CD4-positive, alpha-beta T cell treated with Interferon alpha-2 for 1 hour (primary cell): ENCODE data around the gene ELMO1.

Source experiments
- DNase-seq, 2 donors: peaks; one replicate each; pipeline ENCODE4 v3.0.0-alpha.2; 2020 to 2022

ELMO1 gene

DNA sequence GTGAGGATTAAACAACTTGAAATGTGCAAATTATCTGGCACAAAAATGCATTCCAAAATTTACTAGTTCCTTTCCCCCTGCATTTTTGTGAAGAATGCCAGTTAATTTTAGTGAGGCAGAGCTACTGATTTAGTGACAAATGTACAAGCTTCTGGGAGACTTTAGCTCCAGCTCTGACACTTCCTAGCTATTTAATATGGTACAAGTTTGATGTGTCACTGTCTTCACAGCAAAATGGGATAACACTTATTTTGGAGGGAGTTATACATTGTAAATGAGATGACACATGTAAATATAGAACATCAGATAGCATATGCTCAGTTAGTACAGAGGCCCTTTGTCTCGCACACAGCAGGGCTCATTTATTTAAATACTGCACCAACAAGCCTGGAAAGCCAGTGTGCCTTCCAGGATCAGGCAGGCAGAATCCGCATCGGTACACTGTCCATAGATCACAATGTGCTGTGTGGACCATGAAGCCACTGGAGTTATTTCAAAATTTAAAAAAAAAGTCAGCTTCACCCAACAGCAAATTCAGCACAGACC lies 48.7 kb downstream of the ELMO1 start:
- no peak for DNase-seq

DNA sequence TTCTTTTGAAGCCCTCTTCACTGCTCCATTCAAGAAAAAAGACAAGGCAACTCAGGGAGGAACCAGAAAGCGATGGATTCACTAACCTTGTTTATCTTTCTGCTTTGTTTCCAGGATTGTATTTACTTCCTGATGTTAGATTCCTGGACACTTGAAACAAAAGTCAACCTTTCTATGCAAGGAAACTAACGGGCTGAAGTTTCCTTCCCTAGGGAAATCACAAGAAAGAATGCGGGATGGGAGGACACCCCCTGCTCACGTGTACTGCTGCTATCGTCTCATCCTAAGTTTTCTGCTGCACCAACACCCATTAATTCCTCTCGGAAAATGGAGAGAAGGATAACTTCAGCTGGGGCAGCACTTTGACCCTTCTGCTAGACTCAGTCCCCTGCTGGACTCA lies 50.3 kb downstream of the ELMO1 start:
- no peak for DNase-seq

- no peak for DNase-seq
These were observed 52.9 kb downstream of the ELMO1 start for GRCh38 chr7:37395618-37396259.

GRCh38 chr7:37394158-37394557 lies 54.5 kb downstream of the ELMO1 start:
- DNase-seq: no peak

GRCh38 chr7:37393476-37393875 lies 55.2 kb downstream of the ELMO1 start:
- DNase-seq: no peak

DNA sequence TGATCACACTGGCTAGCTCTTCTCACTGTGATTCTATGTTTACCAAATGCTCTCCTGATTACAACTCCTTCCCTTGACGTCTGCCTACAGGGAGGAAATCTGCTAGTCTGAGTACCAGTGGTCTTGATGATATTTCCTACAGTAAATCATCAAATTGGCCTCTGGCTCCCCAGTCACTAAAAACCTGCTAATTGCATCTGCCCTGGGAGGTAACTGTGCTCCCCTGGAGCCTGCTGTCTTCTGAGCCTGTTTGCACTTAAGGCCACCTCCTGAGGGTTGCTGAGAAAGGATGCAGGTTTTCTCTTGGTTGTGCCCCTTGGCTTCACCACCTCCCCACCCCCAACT lies 56.0 kb downstream of the ELMO1 start:
- no peak for DNase-seq

DNA sequence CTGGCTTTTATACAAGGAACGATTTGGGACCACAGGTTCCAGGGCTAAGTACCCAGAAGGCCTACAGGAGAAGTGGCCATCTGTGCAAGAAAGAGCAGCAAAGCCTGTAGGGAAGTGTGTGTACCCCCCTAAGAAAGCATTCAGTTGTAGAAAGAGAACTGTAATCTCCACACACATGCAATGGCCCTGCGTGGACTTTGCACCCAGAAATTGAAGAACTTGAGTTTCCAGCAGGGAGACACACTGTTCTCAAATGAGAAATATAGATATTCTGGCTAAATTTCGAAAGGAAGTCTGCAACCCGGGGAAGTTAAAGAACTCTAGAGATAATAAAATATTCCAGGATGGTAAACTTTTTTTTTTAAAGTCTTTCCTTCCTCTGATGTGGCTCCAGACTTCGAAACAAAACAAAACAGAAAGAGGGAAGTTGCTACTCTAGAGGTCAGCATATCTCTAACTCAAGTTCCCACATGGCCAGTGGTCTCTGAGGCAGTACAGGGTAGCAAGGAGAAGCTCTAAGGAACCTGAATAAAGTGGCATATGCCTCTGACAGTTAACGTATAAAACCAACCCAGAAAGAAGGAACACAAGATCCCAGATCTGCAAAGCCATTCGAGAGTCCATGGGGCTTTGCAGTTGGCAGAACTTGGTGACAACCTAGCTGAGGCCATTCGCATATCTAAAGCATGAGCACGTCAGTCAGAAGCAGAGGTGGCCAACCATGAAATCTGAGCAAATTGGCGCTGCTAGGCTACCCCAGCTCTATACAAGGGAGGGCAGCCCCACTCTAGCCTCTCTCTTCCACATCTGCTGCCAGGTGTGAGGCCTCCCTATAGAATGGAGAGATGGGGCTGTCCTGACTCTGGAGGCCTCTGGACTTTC lies 56.6 kb downstream of the ELMO1 start:
- DNase-seq: no peak

- no peak for DNase-seq
These were observed 58.5 kb downstream of the ELMO1 start for GRCh38 chr7:37390114-37390513.

- no peak for DNase-seq
These were observed 59.9 kb downstream of the ELMO1 start for GRCh38 chr7:37388811-37389210.

DNA sequence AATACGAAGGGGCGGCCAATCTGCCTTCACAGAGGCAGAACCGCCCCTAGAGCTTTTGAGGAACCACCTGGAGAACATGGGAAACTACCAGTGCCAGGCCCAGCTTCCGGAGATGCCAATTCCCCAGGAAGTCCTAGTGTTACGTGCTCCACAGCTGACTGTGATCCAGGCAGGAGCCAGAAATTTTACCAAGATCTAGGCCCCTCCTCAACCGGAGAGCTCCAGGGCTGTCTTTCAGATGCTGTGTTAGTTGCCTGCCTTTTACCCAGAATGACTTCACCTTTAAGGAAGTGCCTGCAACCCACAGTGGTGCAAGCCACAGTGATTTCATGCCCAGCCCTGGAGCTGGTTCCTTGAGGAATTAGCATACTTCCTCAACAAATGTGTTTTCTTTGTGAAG lies 62.9 kb downstream of the ELMO1 start:
- peak in 1 of 2 donors; percentile 15 for DNase-seq

DNA sequence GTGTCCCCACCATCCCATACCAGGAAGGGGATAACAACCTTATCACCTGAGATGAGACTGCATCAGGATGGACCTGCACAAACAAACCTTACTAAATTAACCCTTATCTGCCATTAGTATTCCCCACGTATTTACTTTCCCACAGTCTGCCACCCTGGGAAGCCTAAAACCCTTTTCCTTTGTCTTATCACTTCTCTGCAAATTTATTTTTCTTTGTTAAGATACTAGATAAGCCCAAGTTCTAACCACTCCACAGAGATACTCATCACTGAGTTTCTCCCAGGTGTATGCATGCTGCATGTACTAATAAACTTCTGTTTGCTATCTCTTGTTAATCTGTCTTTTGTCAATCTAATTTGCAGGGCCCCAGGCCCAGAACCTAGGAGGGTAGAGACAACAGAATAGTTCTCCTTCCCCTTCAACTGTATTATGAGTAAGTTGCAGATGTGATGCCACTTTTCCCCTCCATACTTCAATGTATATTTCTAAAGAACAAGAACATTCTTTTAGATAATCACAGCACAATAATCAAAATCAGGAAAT lies 66.0 kb downstream of the ELMO1 start:
- no peak for DNase-seq

- no peak for DNase-seq
These were observed 67.8 kb downstream of the ELMO1 start for GRCh38 chr7:37380831-37381230.

- no peak for DNase-seq
These were observed 69.0 kb downstream of the ELMO1 start for GRCh38 chr7:37379546-37380277.

DNA sequence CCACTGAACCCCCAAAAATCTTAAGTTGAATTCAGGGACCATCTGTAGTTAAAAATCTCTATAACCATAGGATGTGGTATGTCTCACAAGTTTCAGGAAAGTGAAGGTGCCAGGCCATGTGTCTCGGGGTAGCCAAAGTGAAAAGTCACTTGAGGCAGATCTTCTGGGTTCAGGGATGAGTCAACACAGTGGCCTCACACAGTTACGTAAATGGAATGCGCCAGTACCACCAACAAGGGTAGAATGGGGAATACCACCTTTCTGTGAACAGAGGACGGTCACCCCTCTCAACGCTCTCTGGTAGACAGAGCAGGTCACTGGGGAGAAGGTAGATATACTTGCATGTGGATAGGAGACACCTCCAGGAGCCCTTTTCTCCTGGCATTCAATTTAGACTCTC lies 71.4 kb downstream of the ELMO1 start:
- no peak for DNase-seq

GRCh38 chr7:37376386-37376785 lies 72.3 kb downstream of the ELMO1 start:
- DNase-seq: no peak

DNA sequence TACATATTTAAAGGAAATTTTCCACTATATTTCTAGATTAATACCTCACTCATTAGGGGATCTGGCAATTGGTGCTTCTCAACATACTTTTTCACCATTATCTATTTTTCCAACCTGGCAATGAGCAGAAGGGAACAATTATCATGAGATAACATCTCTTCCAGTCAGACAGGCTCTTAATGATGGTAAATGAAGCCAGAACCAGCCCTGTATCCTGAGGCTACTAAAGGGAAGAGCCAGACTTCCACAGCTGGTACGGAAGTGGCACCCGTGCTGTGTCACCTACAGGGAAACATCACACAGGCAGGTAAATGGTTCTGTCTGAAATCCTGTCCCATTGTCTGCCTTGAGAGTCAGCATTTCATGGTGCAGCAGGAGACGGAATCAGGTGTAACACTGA lies 75.9 kb downstream of the ELMO1 start:
- no peak for DNase-seq

DNA sequence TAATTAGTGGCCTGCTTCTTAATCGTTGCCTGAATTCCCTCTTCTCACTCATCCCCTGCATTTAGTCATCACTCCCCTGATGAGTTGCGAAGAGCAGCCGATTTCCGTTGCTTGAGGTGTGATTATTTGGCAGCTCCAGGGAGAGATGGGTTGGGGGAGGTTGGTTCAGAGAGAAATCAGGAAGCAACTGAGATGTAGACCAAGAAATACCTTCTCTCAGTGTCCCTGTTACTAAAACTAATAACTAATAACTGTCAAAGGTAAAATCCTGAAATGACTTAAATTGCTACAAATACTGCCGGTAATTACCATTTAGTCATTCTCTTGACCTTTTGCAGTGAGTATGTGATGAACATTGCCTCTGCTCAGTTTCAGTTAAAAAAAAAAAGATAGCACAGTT lies 76.9 kb downstream of the ELMO1 start:
- no peak for DNase-seq

GRCh38 chr7:37369906-37370305 lies 78.8 kb downstream of the ELMO1 start:
- DNase-seq: no peak

GRCh38 chr7:37368540-37368939 lies 80.1 kb downstream of the ELMO1 start:
- no peak for DNase-seq

DNA sequence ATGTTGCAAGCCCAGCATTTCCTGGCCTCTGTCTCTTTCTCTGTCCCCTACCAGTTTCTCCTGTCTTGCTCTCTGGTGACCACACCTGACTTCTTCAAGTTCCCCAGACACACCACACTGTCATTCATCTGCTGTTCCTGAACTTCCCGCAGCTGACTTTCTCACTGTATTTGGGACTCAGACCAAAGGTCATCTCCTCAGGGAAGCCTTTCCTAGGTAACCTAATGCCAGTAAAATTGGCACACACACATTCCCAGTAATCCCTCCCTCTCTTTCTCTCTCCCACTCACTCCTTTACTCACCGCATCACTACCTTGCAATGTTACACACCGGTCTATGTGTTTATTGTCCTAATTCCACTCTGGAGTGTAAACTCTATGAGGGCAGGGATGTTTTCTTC lies 81.7 kb downstream of the ELMO1 start:
- DNase-seq: no peak

DNA sequence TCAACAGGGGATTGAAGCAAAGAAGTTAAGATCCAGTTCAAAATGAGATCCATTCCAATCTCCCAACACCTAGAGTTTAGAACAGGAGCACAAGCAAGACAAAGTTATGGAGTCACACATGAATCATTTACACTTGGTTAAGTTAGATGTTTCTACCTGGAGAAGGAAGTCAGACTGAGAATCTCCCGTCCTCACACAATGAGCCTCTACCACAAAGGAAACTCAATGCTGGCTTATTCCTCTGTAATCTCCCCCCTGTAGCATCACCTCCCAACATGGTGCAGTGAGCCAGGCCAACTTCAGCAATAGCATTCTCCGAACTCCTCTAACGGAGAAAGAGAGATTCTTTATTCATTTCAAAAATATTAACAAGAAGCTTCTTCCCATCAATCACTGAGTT lies 82.2 kb downstream of the ELMO1 start:
- no peak for DNase-seq

- DNase-seq: no peak
These were observed 83.3 kb downstream of the ELMO1 start for GRCh38 chr7:37365405-37365804.

- no peak for DNase-seq
These were observed 83.8 kb downstream of the ELMO1 start for GRCh38 chr7:37364856-37365255.
